Inflammatory macrophage treated with lipopolysaccharide for 4 hours (primary cell): Measurements from ENCODE around the gene TBC1D12.
"Not testable (repeated sequence)": the region's sequence is repeated elsewhere in the genome, so short reads cannot be mapped to it uniquely, and the experiment has no call there.

ENCODE experiments used
- DNase-seq: peaks from one replicate; pipeline ENCODE4 v3.0.0-alpha.2; 2020

Gene TBC1D12

GRCh38 chr10:94402204-94402842 is at the start of gene TBC1D12:
TBC1D12 (plus strand) TSS chr10:94402541; CDS start chr10:94402614, 73 bp downstream.
- peak; percentile 97 for DNase-seq

- no peak for DNase-seq
Measured at GRCh38 chr10:94353336-94353735, 49.0 kb upstream of the TBC1D12 start.

GRCh38 chr10:94355841-94356240 is 46.5 kb upstream of the TBC1D12 start:
- no peak for DNase-seq

GRCh38 chr10:94357193-94357592 is 45.1 kb upstream of the TBC1D12 start:
- no peak for DNase-seq

- DNase-seq = no peak
Measured at GRCh38 chr10:94358480-94358879, 43.9 kb upstream of the TBC1D12 start.

GRCh38 chr10:94361171-94361794 is 41.1 kb upstream of the TBC1D12 start:
- peak; percentile 56 for DNase-seq

- DNase-seq = peak; percentile 95
Measured at GRCh38 chr10:94362360-94363250, 39.7 kb upstream of the TBC1D12 start, which contains the start of gene NOC3L. NOC3L (minus strand) TSS chr10:94362939; CDS start chr10:94362838, 101 bp downstream.

- no peak for DNase-seq
Measured at GRCh38 chr10:94363251-94363565, 39.1 kb upstream of the TBC1D12 start.

- DNase-seq = no peak
Measured at GRCh38 chr10:94364482-94364881, 37.9 kb upstream of the TBC1D12 start.

GRCh38 chr10:94366382-94366781 is 36.0 kb upstream of the TBC1D12 start:
- DNase-seq = no peak

- no peak for DNase-seq
Measured at GRCh38 chr10:94370501-94370900, 31.8 kb upstream of the TBC1D12 start.

- DNase-seq = no peak
Measured at GRCh38 chr10:94375374-94375773, 27.0 kb upstream of the TBC1D12 start.

GRCh38 chr10:94376865-94377264 is 25.5 kb upstream of the TBC1D12 start:
- no peak for DNase-seq

- DNase-seq = peak; percentile 75
Measured at GRCh38 chr10:94383530-94383929, 18.8 kb upstream of the TBC1D12 start.

- DNase-seq = not testable (repeated sequence)
Measured at GRCh38 chr10:94385733-94386132, 16.6 kb upstream of the TBC1D12 start.

- not testable (repeated sequence) for DNase-seq
Measured at GRCh38 chr10:94392117-94392516, 10.2 kb upstream of the TBC1D12 start.

GRCh38 chr10:94397549-94398370 is 4.6 kb upstream of the TBC1D12 start:
- no peak for DNase-seq

GRCh38 chr10:94398762-94399161 is 3.6 kb upstream of the TBC1D12 start:
- DNase-seq = no peak

GRCh38 chr10:94402843-94403379 is 570 bp downstream of the TBC1D12 start:
- peak; percentile 49 for DNase-seq

- DNase-seq = peak; percentile 92
Measured at GRCh38 chr10:94403380-94404213, 1.3 kb downstream of the TBC1D12 start.

GRCh38 chr10:94405406-94405805 is 3.1 kb downstream of the TBC1D12 start:
- no peak for DNase-seq

- DNase-seq = no peak
Measured at GRCh38 chr10:94407668-94408067, 5.3 kb downstream of the TBC1D12 start.
